ENCODE data around the gene RNF220.

RNF220 gene

GRCh38 chr1:44640200-44640853, 235.3 kb downstream of the RNF220 start:
- Histone ChIP-seq H3K4me1 (ENCODE audit: control insufficient read depth, insufficient read depth, low read length) (peaks cover 52% of the 10 kb centered on the region), H3K27me3 (ENCODE audit: control insufficient read depth in 1 of 2, insufficient read depth in 2 of 2, low read length in 2 of 2) (no peaks in the 10 kb centered on the region), H3K36me3 (ENCODE audit: control insufficient read depth in 2 of 2, insufficient read depth in 2 of 2, low read length in 2 of 2) (peaks cover 39 to 63% of the 10 kb centered on the region in 2 donors), H3K9me3 (ENCODE audit: control insufficient read depth in 2 of 2, low read length in 2 of 2) (no peaks in the 10 kb centered on the region), H3K4me3 (ENCODE audit: low read length in 2 of 2) (no peak overlapping the region), H3K9ac (ENCODE audit: low read length in 2 of 2) (no peak overlapping the region), H3K27ac (ENCODE audit: low read length) (no peak overlapping the region)

GRCh38 chr1:44641126-44642102, 236.4 kb downstream of the RNF220 start:
- Histone ChIP-seq H3K4me3 (ENCODE audit: low read length in 2 of 2) (no peak overlapping the region), H3K27ac (ENCODE audit: low read length) (peak overlapping the region; percentile 99), H3K36me3 (ENCODE audit: control insufficient read depth in 2 of 2, insufficient read depth in 2 of 2, low read length in 2 of 2) (peaks cover 31 to 52% of the 10 kb centered on the region in 2 donors), H3K9ac (ENCODE audit: low read length in 2 of 2) (peak overlapping the region; percentile 5 to 44), H3K4me1 (ENCODE audit: control insufficient read depth, insufficient read depth, low read length) (peaks cover 59% of the 10 kb centered on the region), H3K9me3 (ENCODE audit: control insufficient read depth in 2 of 2, low read length in 2 of 2) (no peaks in the 10 kb centered on the region), H3K27me3 (ENCODE audit: control insufficient read depth in 1 of 2, insufficient read depth in 2 of 2, low read length in 2 of 2) (no peaks in the 10 kb centered on the region)

GRCh38 chr1:44642255-44642654, 237.2 kb downstream of the RNF220 start:
- Histone ChIP-seq H3K4me3 (ENCODE audit: low read length in 2 of 2) (no peak overlapping the region), H3K36me3 (ENCODE audit: control insufficient read depth in 2 of 2, insufficient read depth in 2 of 2, low read length in 2 of 2) (peaks cover 26 to 49% of the 10 kb centered on the region in 2 donors), H3K9ac (ENCODE audit: low read length in 2 of 2) (peak overlapping the region; percentile 44 to 62), H3K4me1 (ENCODE audit: control insufficient read depth, insufficient read depth, low read length) (peaks cover 59% of the 10 kb centered on the region), H3K27ac (ENCODE audit: low read length) (peak overlapping the region; percentile 99), H3K9me3 (ENCODE audit: control insufficient read depth in 2 of 2, low read length in 2 of 2) (no peaks in the 10 kb centered on the region), H3K27me3 (ENCODE audit: control insufficient read depth in 1 of 2, insufficient read depth in 2 of 2, low read length in 2 of 2) (no peaks in the 10 kb centered on the region)

GRCh38 chr1:44642925-44643324, 237.9 kb downstream of the RNF220 start:
- no peak overlapping the region for H3K4me3 ChIP-seq (ENCODE audit: low read length in 2 of 2)
- no peaks in the 10 kb centered on the region for H3K9me3 ChIP-seq (ENCODE audit: control insufficient read depth in 2 of 2, low read length in 2 of 2)
- H3K9ac ChIP-seq (ENCODE audit: low read length in 2 of 2) = peak overlapping the region; percentile 44 to 62
- no peaks in the 10 kb centered on the region for H3K27me3 ChIP-seq (ENCODE audit: control insufficient read depth in 1 of 2, insufficient read depth in 2 of 2, low read length in 2 of 2)
- H3K27ac ChIP-seq (ENCODE audit: low read length) = peak overlapping the region; percentile 99
- H3K36me3 ChIP-seq (ENCODE audit: control insufficient read depth in 2 of 2, insufficient read depth in 2 of 2, low read length in 2 of 2) = peaks cover 27 to 48% of the 10 kb centered on the region in 2 donors
- peaks cover 57% of the 10 kb centered on the region for H3K4me1 ChIP-seq (ENCODE audit: control insufficient read depth, insufficient read depth, low read length)

GRCh38 chr1:44643721-44644334, 238.8 kb downstream of the RNF220 start:
- Histone ChIP-seq H3K4me1 (ENCODE audit: control insufficient read depth, insufficient read depth, low read length) (peaks cover 57% of the 10 kb centered on the region), H3K27me3 (ENCODE audit: control insufficient read depth in 1 of 2, insufficient read depth in 2 of 2, low read length in 2 of 2) (no peaks in the 10 kb centered on the region), H3K9ac (ENCODE audit: low read length in 2 of 2) (peak overlapping the region in 1 of 2 donors; percentile 47), H3K4me3 (ENCODE audit: low read length in 2 of 2) (peak overlapping the region in 1 of 2 donors; percentile 8), H3K36me3 (ENCODE audit: control insufficient read depth in 2 of 2, insufficient read depth in 2 of 2, low read length in 2 of 2) (peaks cover 24 to 45% of the 10 kb centered on the region in 2 donors), H3K27ac (ENCODE audit: low read length) (peak overlapping the region; percentile 99), H3K9me3 (ENCODE audit: control insufficient read depth in 2 of 2, low read length in 2 of 2) (no peaks in the 10 kb centered on the region)

- Histone ChIP-seq H3K4me1 (ENCODE audit: control insufficient read depth, insufficient read depth, low read length) (peaks cover 57% of the 10 kb centered on the region), H3K9me3 (ENCODE audit: control insufficient read depth in 2 of 2, low read length in 2 of 2) (no peaks in the 10 kb centered on the region), H3K9ac (ENCODE audit: low read length in 2 of 2) (peak overlapping the region; percentile 52 to 62), H3K27me3 (ENCODE audit: control insufficient read depth in 1 of 2, insufficient read depth in 2 of 2, low read length in 2 of 2) (no peaks in the 10 kb centered on the region), H3K27ac (ENCODE audit: low read length) (peak overlapping the region; percentile 99), H3K4me3 (ENCODE audit: low read length in 2 of 2) (peak overlapping the region; percentile 11 to 58), H3K36me3 (ENCODE audit: control insufficient read depth in 2 of 2, insufficient read depth in 2 of 2, low read length in 2 of 2) (peaks cover 22 to 48% of the 10 kb centered on the region in 2 donors)
These were observed 239.8 kb downstream of the RNF220 start for GRCh38 chr1:44644806-44645205.

- no peaks in the 10 kb centered on the region for H3K9me3 ChIP-seq (ENCODE audit: control insufficient read depth in 2 of 2, low read length in 2 of 2)
- no peaks in the 10 kb centered on the region for H3K27me3 ChIP-seq (ENCODE audit: control insufficient read depth in 1 of 2, insufficient read depth in 2 of 2, low read length in 2 of 2)
- peak overlapping the region; percentile 65 to 75 for H3K9ac ChIP-seq (ENCODE audit: low read length in 2 of 2)
- peaks cover 57% of the 10 kb centered on the region for H3K4me1 ChIP-seq (ENCODE audit: control insufficient read depth, insufficient read depth, low read length)
- peak overlapping the region; percentile 99 for H3K27ac ChIP-seq (ENCODE audit: low read length)
- peak overlapping the region; percentile 40 to 58 for H3K4me3 ChIP-seq (ENCODE audit: low read length in 2 of 2)
- peaks cover 24 to 50% of the 10 kb centered on the region in 2 donors for H3K36me3 ChIP-seq (ENCODE audit: control insufficient read depth in 2 of 2, insufficient read depth in 2 of 2, low read length in 2 of 2)
These were observed 240.6 kb downstream of the RNF220 start for GRCh38 chr1:44645476-44646244.

GRCh38 chr1:44646261-44647110, 241.4 kb downstream of the RNF220 start:
- peaks cover 26 to 50% of the 10 kb centered on the region in 2 donors for H3K36me3 ChIP-seq (ENCODE audit: control insufficient read depth in 2 of 2, insufficient read depth in 2 of 2, low read length in 2 of 2)
- H3K9me3 ChIP-seq (ENCODE audit: control insufficient read depth in 2 of 2, low read length in 2 of 2) = no peaks in the 10 kb centered on the region
- H3K4me3 ChIP-seq (ENCODE audit: low read length in 2 of 2) = peak overlapping the region; percentile 40 to 58
- H3K27me3 ChIP-seq (ENCODE audit: control insufficient read depth in 1 of 2, insufficient read depth in 2 of 2, low read length in 2 of 2) = no peaks in the 10 kb centered on the region
- peak overlapping the region; percentile 99 for H3K27ac ChIP-seq (ENCODE audit: low read length)
- H3K4me1 ChIP-seq (ENCODE audit: control insufficient read depth, insufficient read depth, low read length) = peaks cover 51% of the 10 kb centered on the region
- peak overlapping the region; percentile 65 to 75 for H3K9ac ChIP-seq (ENCODE audit: low read length in 2 of 2)

GRCh38 chr1:44647896-44648295, 242.8 kb downstream of the RNF220 start:
- peak overlapping the region in 1 of 2 donors; percentile 21 for H3K9ac ChIP-seq (ENCODE audit: low read length in 2 of 2)
- no peaks in the 10 kb centered on the region for H3K27me3 ChIP-seq (ENCODE audit: control insufficient read depth in 1 of 2, insufficient read depth in 2 of 2, low read length in 2 of 2)
- no peaks in the 10 kb centered on the region for H3K9me3 ChIP-seq (ENCODE audit: control insufficient read depth in 2 of 2, low read length in 2 of 2)
- peaks cover 23 to 44% of the 10 kb centered on the region in 2 donors for H3K36me3 ChIP-seq (ENCODE audit: control insufficient read depth in 2 of 2, insufficient read depth in 2 of 2, low read length in 2 of 2)
- H3K27ac ChIP-seq (ENCODE audit: low read length) = peak overlapping the region; percentile 99
- no peak overlapping the region for H3K4me3 ChIP-seq (ENCODE audit: low read length in 2 of 2)
- H3K4me1 ChIP-seq (ENCODE audit: control insufficient read depth, insufficient read depth, low read length) = peaks cover 40% of the 10 kb centered on the region

Data from stomach smooth muscle (tissue), 2 donors.